ENCODE results near the gene SEC14L1. TPM values are rescaled to one million over a fixed set of nuclear protein-coding genes. Genes with fewer than 3 reads are reported as not detected.

Gene SEC14L1
- total RNA-seq, 1 experiment from 2014 or later: 78.6 TPM

GRCh38 chr17:77197115-77197514, 56.3 kb downstream of the SEC14L1 start:
- Histone ChIP-seq H3K27ac (ENCODE audit: low read depth, low read length, poor library complexity, severe bottlenecking) (no peak overlapping the region), H3K9me3 (ENCODE audit: low read depth, low read length, poor library complexity, severe bottlenecking) (no peaks in the 10 kb centered on the region), H3K4me3 (ENCODE audit: low read depth, low read length, poor library complexity, severe bottlenecking) (no peak overlapping the region), H3K4me1 (ENCODE audit: insufficient read depth, low read length, poor library complexity, severe bottlenecking) (no peaks in the 10 kb centered on the region), H3K36me3 (ENCODE audit: insufficient read depth, low read length, poor library complexity, severe bottlenecking) (peaks cover 51% of the 10 kb centered on the region), H3K27me3 (replicated peaks; ENCODE audit: insufficient read depth, low read depth, low read length, poor library complexity) (no peaks in the 10 kb centered on the region)
- CTCF ChIA-PET: no interaction called here
- POLR2A ChIA-PET (ENCODE audit: low non-redundant PET): no interaction called here
- DNase-seq (ENCODE audit: low spot score): no peak
- TF ChIP-seq EZH2 (IDR thresholded peaks at IDR 0.05; ENCODE audit: borderline replicate concordance, low read depth, low read length, poor library complexity, severe bottlenecking): no peak
- TF ChIP-seq, protein P1, sequence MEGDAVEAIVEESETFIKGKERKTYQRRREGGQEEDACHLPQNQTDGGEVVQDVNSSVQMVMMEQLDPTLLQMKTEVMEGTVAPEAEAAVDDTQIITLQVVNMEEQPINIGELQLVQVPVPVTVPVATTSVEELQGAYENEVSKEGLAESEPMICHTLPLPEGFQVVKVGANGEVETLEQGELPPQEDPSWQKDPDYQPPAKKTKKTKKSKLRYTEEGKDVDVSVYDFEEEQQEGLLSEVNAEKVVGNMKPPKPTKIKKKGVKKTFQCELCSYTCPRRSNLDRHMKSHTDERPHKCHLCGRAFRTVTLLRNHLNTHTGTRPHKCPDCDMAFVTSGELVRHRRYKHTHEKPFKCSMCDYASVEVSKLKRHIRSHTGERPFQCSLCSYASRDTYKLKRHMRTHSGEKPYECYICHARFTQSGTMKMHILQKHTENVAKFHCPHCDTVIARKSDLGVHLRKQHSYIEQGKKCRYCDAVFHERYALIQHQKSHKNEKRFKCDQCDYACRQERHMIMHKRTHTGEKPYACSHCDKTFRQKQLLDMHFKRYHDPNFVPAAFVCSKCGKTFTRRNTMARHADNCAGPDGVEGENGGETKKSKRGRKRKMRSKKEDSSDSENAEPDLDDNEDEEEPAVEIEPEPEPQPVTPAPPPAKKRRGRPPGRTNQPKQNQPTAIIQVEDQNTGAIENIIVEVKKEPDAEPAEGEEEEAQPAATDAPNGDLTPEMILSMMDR (conservative IDR thresholded peaks at IDR 0.05; ENCODE audit: low read depth, low read length): no peak
- intact Hi-C loops (cut with micrococcal nuclease; ENCODE audit: unreplicated experiment): no loop called here
- no TSS peak for BruUV-seq (replicated peaks)

- DNase-seq (ENCODE audit: low spot score): peak; percentile 34
- intact Hi-C loops (cut with micrococcal nuclease; ENCODE audit: unreplicated experiment): no loop called here
- Histone ChIP-seq H3K27ac (ENCODE audit: low read depth, low read length, poor library complexity, severe bottlenecking) (no peak overlapping the region), H3K4me3 (ENCODE audit: low read depth, low read length, poor library complexity, severe bottlenecking) (no peak overlapping the region), H3K36me3 (ENCODE audit: insufficient read depth, low read length, poor library complexity, severe bottlenecking) (peaks cover 66% of the 10 kb centered on the region), H3K27me3 (replicated peaks; ENCODE audit: insufficient read depth, low read depth, low read length, poor library complexity) (no peaks in the 10 kb centered on the region), H3K9me3 (ENCODE audit: low read depth, low read length, poor library complexity, severe bottlenecking) (no peaks in the 10 kb centered on the region), H3K4me1 (ENCODE audit: insufficient read depth, low read length, poor library complexity, severe bottlenecking) (peaks cover under 1% of the 10 kb centered on the region)
- BruUV-seq (replicated peaks): no TSS peak
- TF ChIP-seq EZH2 (IDR thresholded peaks at IDR 0.05; ENCODE audit: borderline replicate concordance, low read depth, low read length, poor library complexity, severe bottlenecking): no peak
- TF ChIP-seq, protein P1 (conservative IDR thresholded peaks at IDR 0.05; ENCODE audit: low read depth, low read length): no peak
- POLR2A ChIA-PET (ENCODE audit: low non-redundant PET): interaction anchor here (0.6 kb wide), 1 partner anchor 62 kb away, joined by 3 read pairs; no protein-coding TSS in a partner anchor
- CTCF ChIA-PET: no interaction called here
These were observed 59.9 kb downstream of the SEC14L1 start for GRCh38 chr17:77200711-77201110.

DNA sequence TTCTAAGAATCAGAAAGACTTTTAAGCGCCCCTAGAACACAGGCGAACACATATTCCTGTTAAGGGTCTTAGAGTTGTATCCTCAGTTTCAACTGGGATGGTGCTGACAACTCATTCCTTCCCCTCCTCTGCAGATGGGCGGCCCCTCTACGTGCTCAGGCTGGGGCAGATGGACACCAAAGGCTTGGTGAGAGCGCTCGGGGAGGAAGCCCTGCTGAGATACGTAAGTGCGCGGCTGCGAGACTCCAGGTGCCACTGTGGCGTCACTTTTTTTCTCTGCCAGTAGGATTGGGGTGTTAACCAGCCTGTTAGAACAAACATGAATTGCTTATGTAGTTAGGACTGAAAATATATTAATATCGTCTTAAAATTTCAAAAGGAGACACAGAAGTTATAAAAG, 62.7 kb downstream of the SEC14L1 start:
- Histone ChIP-seq H3K4me1 (ENCODE audit: insufficient read depth, low read length, poor library complexity, severe bottlenecking) (peaks cover 13% of the 10 kb centered on the region), H3K9me3 (ENCODE audit: low read depth, low read length, poor library complexity, severe bottlenecking) (no peaks in the 10 kb centered on the region), H3K27ac (ENCODE audit: low read depth, low read length, poor library complexity, severe bottlenecking) (no peak overlapping the region), H3K4me3 (ENCODE audit: low read depth, low read length, poor library complexity, severe bottlenecking) (no peak overlapping the region), H3K27me3 (replicated peaks; ENCODE audit: insufficient read depth, low read depth, low read length, poor library complexity) (no peaks in the 10 kb centered on the region), H3K36me3 (ENCODE audit: insufficient read depth, low read length, poor library complexity, severe bottlenecking) (peaks cover 68% of the 10 kb centered on the region)
- CTCF ChIA-PET: no interaction called here
- no peak for TF ChIP-seq EZH2 (IDR thresholded peaks at IDR 0.05; ENCODE audit: borderline replicate concordance, low read depth, low read length, poor library complexity, severe bottlenecking)
- TF ChIP-seq, protein P1 (conservative IDR thresholded peaks at IDR 0.05; ENCODE audit: low read depth, low read length): no peak
- POLR2A ChIA-PET (ENCODE audit: low non-redundant PET): no interaction called here
- BruUV-seq (replicated peaks): no TSS peak
- intact Hi-C loops (cut with micrococcal nuclease; ENCODE audit: unreplicated experiment): no loop called here
- DNase-seq (ENCODE audit: low spot score): no peak

All from A673 (cell line).